Breast epithelium (tissue), 3 donors: Measurements from ENCODE around the gene SLAMF1.

Source experiments
- CTCF ChIP-seq, 3 donors: fragments of 450-650 bp; IDR thresholded peaks; one replicate each; pipeline ENCODE4 v1.5.1; 2016 to 2017; ENCODE audit warnings: antibody characterized with exemption in 3 of 3, mild to moderate bottlenecking in 3 of 3, moderate library complexity in 3 of 3
- POLR2A ChIP-seq: fragments of 450-650 bp; IDR thresholded peaks from one replicate; pipeline ENCODE4 v1.6.1; 2016; ENCODE audit warnings: antibody characterized with exemption, mild to moderate bottlenecking, moderate library complexity

- TF ChIP-seq POLR2A = no peak
- TF ChIP-seq CTCF (IDR thresholded peaks at IDR 0.05) = no peak
These were observed 17.3 kb downstream of the SLAMF1 start for GRCh38 chr1:160629286-160630210.
